Caco-2 (cell line): ENCODE data around the gene PFKM. TPM values are rescaled to one million over a fixed set of nuclear protein-coding genes. Genes with fewer than 3 reads are reported as not detected.

Experiments used
- BruUV-seq: library from RNA; stranded (reverse); fragments of 400-500 nt; replicated peaks from 2 replicates; lab custom pipeline; 2021; lab: Mats Ljungman, UMichigan
- CTCF ChIA-PET: fragments of 300-600 bp; sonication (Branson Sonifier 250); formaldehyde crosslinking; loops from one replicate; lab custom pipeline; 2022; ENCODE audit warnings: antibody characterized with exemption; lab: Charles Lee
- POLR2A ChIA-PET: fragments of 300-600 bp; sonication (Branson Sonifier 250); formaldehyde crosslinking; loops from one replicate; lab custom pipeline; 2022; ENCODE audit warnings: antibody characterized with exemption; lab: Charles Lee
- DNase-seq, 2 experiments: peaks; one replicate each; pipeline versions ENCODE4 v3.0.0 to v3.0.0-alpha.2; 2020 to 2022
- H3K27me3 ChIP-seq: replicated peaks from 2 replicates; pipeline ENCODE4 v1.6.0; 2011; ENCODE audit warnings: low read length; ENCODE audit not compliant: control insufficient read depth, insufficient read depth
- H3K36me3 ChIP-seq: 2 replicates; pipeline ENCODE4 v1.5.1; 2011; ENCODE audit warnings: low read length; ENCODE audit not compliant: control insufficient read depth, insufficient read depth
- H3K4me1 ChIP-seq: fragments of 250-450 bp; sonication (Bioruptor Pico); 2 replicates; pipeline ENCODE4 v1.5.1; 2020; ENCODE audit warnings: mild to moderate bottlenecking
- H3K4me3 ChIP-seq: 2 replicates; pipeline ENCODE4 v1.5.1; 2011; ENCODE audit warnings: low read depth, mild to moderate bottlenecking, control low read depth, low read length
- H3K9me3 ChIP-seq: fragments of 250-450 bp; sonication (Bioruptor Pico); 2 replicates; pipeline ENCODE4 v1.5.1; 2020; ENCODE audit warnings: mild to moderate bottlenecking, moderate library complexity
- H3K27ac Mint-ChIP-seq: one replicate; pipeline ENCODE4 v1.8.0; 2022; ENCODE audit warnings: mixed read lengths; ENCODE audit not compliant: unreplicated experiment
- H3K27me3 Mint-ChIP-seq: one replicate; pipeline ENCODE4 v1.8.0; 2022; ENCODE audit warnings: mixed read lengths; ENCODE audit not compliant: insufficient read depth, unreplicated experiment
- H3K36me3 Mint-ChIP-seq: one replicate; pipeline ENCODE4 v1.8.0; 2022; ENCODE audit warnings: mild to moderate bottlenecking, mixed read lengths; ENCODE audit not compliant: insufficient read depth, unreplicated experiment
- H3K4me1 Mint-ChIP-seq: one replicate; pipeline ENCODE4 v1.8.0; 2022; ENCODE audit warnings: low read depth, mixed read lengths; ENCODE audit not compliant: unreplicated experiment
- H3K4me3 Mint-ChIP-seq: one replicate; pipeline ENCODE4 v1.8.0; 2022; ENCODE audit warnings: mild to moderate bottlenecking, moderate library complexity, mixed read lengths; ENCODE audit not compliant: unreplicated experiment
- H3K9me3 Mint-ChIP-seq: one replicate; pipeline ENCODE4 v1.8.0; 2022; ENCODE audit warnings: mixed read lengths; ENCODE audit not compliant: unreplicated experiment
- CTCF ChIP-seq, 2 experiments: fragments of 200-600 bp in 1 of 2; IDR thresholded peaks; 1 replicate in 1 of 2; 2 replicates in 1 of 2; pipeline versions ENCODE4 v1.5.1 to v1.8.0; 2011 to 2022; ENCODE audit warnings: antibody characterized with exemption in 1 of 2, control low read depth in 1 of 2, inconsistent platforms in 1 of 2, low read depth in 1 of 2, low read length in 1 of 2, mild to moderate bottlenecking in 1 of 2, moderate library complexity in 1 of 2; ENCODE audit not compliant: insufficient read depth in 1 of 2, severe bottlenecking in 1 of 2, unreplicated experiment in 1 of 2
- intact Hi-C: fragments of 100-400 bp; cut with micrococcal nuclease; formaldehyde crosslinking; loops from one replicate; pipeline ENCODE4 v1.10.0; 2022; ENCODE audit not compliant: unreplicated experiment
- total RNA-seq: library from RNA; stranded (reverse); gene quantifications from 2 replicates; pipeline ENCODE4 v1.2.3, GENCODE V29; 2022

Gene PFKM
- total RNA-seq, 1 experiment from 2014 or later, result 96.8 TPM

- ChIA-PET POLR2A (no interaction called here), CTCF (no interaction called here)
- H3K9me3 ChIP-seq, result no peaks in the 10 kb centered on the region
- intact Hi-C loops, result no loop called here
- H3K4me3 ChIP-seq, result no peak overlapping the region
- no peak overlapping the region for H3K4me3 Mint-ChIP-seq
- DNase-seq, result no peak
- H3K36me3 Mint-ChIP-seq, result peaks cover 31% of the 10 kb centered on the region
- peaks cover 2% of the 10 kb centered on the region for H3K36me3 ChIP-seq
- peaks cover 6% of the 10 kb centered on the region for H3K4me1 Mint-ChIP-seq
- no peaks in the 10 kb centered on the region for H3K9me3 Mint-ChIP-seq
- H3K27ac Mint-ChIP-seq, result no peak overlapping the region
- H3K4me1 ChIP-seq, result no peaks in the 10 kb centered on the region
- H3K27me3 Mint-ChIP-seq, result no peaks in the 10 kb centered on the region
- BruUV-seq, result no TSS peak
- TF ChIP-seq CTCF (IDR thresholded peaks at IDR 0.05; ENCODE audit: insufficient read depth in 1 of 2, low read depth in 1 of 2, low read length in 1 of 2, severe bottlenecking in 1 of 2, unreplicated experiment in 1 of 2), result no peak
- no peaks in the 10 kb centered on the region for H3K27me3 ChIP-seq
Measured at GRCh38 chr12:48125985-48126384, 6.8 kb downstream of the PFKM start.

GRCh38 chr12:48126953-48127630 is 7.9 kb downstream of the PFKM start:
- Mint-ChIP-seq H3K27me3 (no peaks in the 10 kb centered on the region), H3K4me3 (no peak overlapping the region), H3K27ac (no peak overlapping the region), H3K4me1 (no peaks in the 10 kb centered on the region), H3K36me3 (peaks cover 33% of the 10 kb centered on the region), H3K9me3 (no peaks in the 10 kb centered on the region)
- BruUV-seq, result no TSS peak
- intact Hi-C loops, result no loop called here
- ChIA-PET CTCF (no interaction called here), POLR2A (no interaction called here)
- no peak for DNase-seq
- H3K36me3 ChIP-seq, result peaks cover 2% of the 10 kb centered on the region
- H3K27me3 ChIP-seq, result no peaks in the 10 kb centered on the region
- no peak overlapping the region for H3K4me3 ChIP-seq
- H3K9me3 ChIP-seq, result no peaks in the 10 kb centered on the region
- H3K4me1 ChIP-seq, result no peaks in the 10 kb centered on the region
- no peak for TF ChIP-seq CTCF (IDR thresholded peaks at IDR 0.05; ENCODE audit: insufficient read depth in 1 of 2, low read depth in 1 of 2, low read length in 1 of 2, severe bottlenecking in 1 of 2, unreplicated experiment in 1 of 2)

- H3K4me3 Mint-ChIP-seq, result no peak overlapping the region
- Histone ChIP-seq H3K4me1 (no peaks in the 10 kb centered on the region), H3K4me3 (no peak overlapping the region), H3K9me3 (no peaks in the 10 kb centered on the region), H3K36me3 (peaks cover 6% of the 10 kb centered on the region), H3K27me3 (no peaks in the 10 kb centered on the region)
- TF ChIP-seq CTCF (IDR thresholded peaks at IDR 0.05; ENCODE audit: insufficient read depth in 1 of 2, low read depth in 1 of 2, low read length in 1 of 2, severe bottlenecking in 1 of 2, unreplicated experiment in 1 of 2), result no peak
- no peaks in the 10 kb centered on the region for H3K4me1 Mint-ChIP-seq
- H3K9me3 Mint-ChIP-seq, result no peaks in the 10 kb centered on the region
- POLR2A ChIA-PET, result no interaction called here
- H3K27ac Mint-ChIP-seq, result no peak overlapping the region
- CTCF ChIA-PET, result no interaction called here
- no peaks in the 10 kb centered on the region for H3K27me3 Mint-ChIP-seq
- no peak for DNase-seq
- no TSS peak for BruUV-seq
- H3K36me3 Mint-ChIP-seq, result peaks cover 38% of the 10 kb centered on the region
- intact Hi-C loops, result no loop called here
Measured at GRCh38 chr12:48128800-48129199, 9.6 kb downstream of the PFKM start.
